DOHH2 (cell line): Measurements from ENCODE around the gene ST14.

Experiments
- H3F3A ChIP-seq: fragments of 200-600 bp; sonication (generic), shearing (Covaris generic); 2 replicates; pipeline ENCODE4 v1.6.0; 2016; ENCODE audit warnings: antibody characterized with exemption, mild to moderate bottlenecking; ENCODE audit not compliant: control insufficient read depth, insufficient read depth
- H3K27ac ChIP-seq: fragments of 200-600 bp; sonication (generic); 2 replicates; pipeline ENCODE4 v1.5.1; 2014; ENCODE audit warnings: low read depth, mild to moderate bottlenecking, low read length, moderate library complexity
- H3K27me3 ChIP-seq: fragments of 200-600 bp; sonication (generic); 2 replicates; pipeline ENCODE4 v1.6.1; 2014; ENCODE audit warnings: mild to moderate bottlenecking, low read length, mixed read lengths; ENCODE audit not compliant: control insufficient read depth
- H3K36me3 ChIP-seq: fragments of 200-600 bp; sonication (generic); 2 replicates; pipeline ENCODE4 v1.6.1; 2014; ENCODE audit warnings: mild to moderate bottlenecking, low read length, moderate library complexity, mixed read lengths; ENCODE audit not compliant: control insufficient read depth
- H3K4me1 ChIP-seq: fragments of 200-600 bp; sonication (generic); 2 replicates; pipeline ENCODE4 v1.6.1; 2014; ENCODE audit warnings: mild to moderate bottlenecking, low read length, mixed read lengths; ENCODE audit not compliant: control insufficient read depth
- H3K4me2 ChIP-seq: fragments of 200-600 bp; sonication (generic); 2 replicates; pipeline ENCODE4 v1.6.0; 2014; ENCODE audit warnings: mild to moderate bottlenecking, low read length, moderate library complexity
- H3K4me3 ChIP-seq: fragments of 200-600 bp; sonication (generic); 2 replicates; pipeline ENCODE4 v1.5.1; 2014; ENCODE audit warnings: mild to moderate bottlenecking, low read length, mixed read lengths
- H3K79me2 ChIP-seq: fragments of 200-600 bp; sonication (generic); 2 replicates; pipeline ENCODE4 v1.6.1; 2014; ENCODE audit warnings: mild to moderate bottlenecking, low read length, mixed read lengths; ENCODE audit not compliant: control insufficient read depth
- H3K9me2 ChIP-seq: fragments of 200-600 bp; sonication (generic); replicated peaks from 2 replicates; pipeline ENCODE4 v1.6.1; 2014; ENCODE audit warnings: mild to moderate bottlenecking, low read length, mixed read lengths; ENCODE audit not compliant: control insufficient read depth
- H3K9me3 ChIP-seq: fragments of 200-600 bp; sonication (generic); 2 replicates; pipeline ENCODE4 v1.6.1; 2014; ENCODE audit warnings: antibody characterized with exemption, low read length, mixed read lengths; ENCODE audit not compliant: control insufficient read depth, insufficient read depth
- H4K20me1 ChIP-seq: fragments of 200-600 bp; sonication (generic); 2 replicates; pipeline ENCODE4 v1.6.0; 2014; ENCODE audit warnings: low read depth, mild to moderate bottlenecking, antibody characterized with exemption, low read length, moderate library complexity; ENCODE audit not compliant: control insufficient read depth, insufficient read depth
- EZH2phosphoT487 ChIP-seq: fragments of 200-600 bp; sonication (generic); IDR thresholded peaks from 2 replicates; pipeline ENCODE4 v1.6.1; 2017; ENCODE audit warnings: borderline replicate concordance, mild to moderate bottlenecking, antibody characterized with exemption, low read length, moderate library complexity, mixed read lengths
- TF ChIP-seq, protein P1 (sequence below): fragments of 200-600 bp; sonication (generic); IDR thresholded peaks from one replicate; pipeline ENCODE4 v1.5.1; 2014; ENCODE audit warnings: antibody characterized with exemption, mild to moderate bottlenecking, low read depth, low read length; ENCODE audit not compliant: poor library complexity, severe bottlenecking

The ST14 gene

DNA sequence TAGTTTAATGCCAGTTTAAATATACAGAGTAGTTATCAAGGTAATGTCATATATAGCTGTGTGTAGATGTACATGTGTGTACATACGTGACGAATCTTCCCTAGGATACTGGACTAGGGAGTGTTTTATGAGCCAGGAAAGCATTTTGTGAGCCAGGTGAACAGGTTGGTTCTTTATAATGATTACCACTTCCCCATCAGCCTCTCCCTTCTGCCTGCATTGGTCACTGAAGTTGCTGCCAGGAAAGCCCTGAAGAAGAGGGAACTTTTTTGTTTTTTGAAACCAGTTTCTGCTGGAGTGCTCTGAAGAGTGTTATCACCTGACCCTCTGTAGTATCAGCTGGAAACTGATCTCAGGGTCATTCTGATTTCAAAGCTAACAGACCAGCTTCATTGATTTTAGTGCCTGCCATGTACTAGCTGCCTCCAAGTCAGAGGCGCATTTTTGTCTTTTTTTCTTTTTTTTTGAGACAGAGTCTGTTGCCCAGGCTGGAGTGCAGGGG lies 14.2 kb upstream of the ST14 start:
- Histone ChIP-seq H3K4me2 (no peak overlapping the region), H3K27me3 (no peaks in the 10 kb centered on the region), H3K4me3 (no peak overlapping the region), H3K27ac (no peak overlapping the region), H3K79me2 (no peaks in the 10 kb centered on the region), H4K20me1 (no peaks in the 10 kb centered on the region), H3K4me1 (peaks cover 14% of the 10 kb centered on the region), H3K36me3 (peaks cover 64% of the 10 kb centered on the region), H3K9me3 (no peaks in the 10 kb centered on the region), H3K9me2 (no peaks in the 10 kb centered on the region), H3F3A (0 out of 2 replicates have a peak, but pooled peaks cover 5% of the 10 kb centered on the region)
- TF ChIP-seq, protein P1, sequence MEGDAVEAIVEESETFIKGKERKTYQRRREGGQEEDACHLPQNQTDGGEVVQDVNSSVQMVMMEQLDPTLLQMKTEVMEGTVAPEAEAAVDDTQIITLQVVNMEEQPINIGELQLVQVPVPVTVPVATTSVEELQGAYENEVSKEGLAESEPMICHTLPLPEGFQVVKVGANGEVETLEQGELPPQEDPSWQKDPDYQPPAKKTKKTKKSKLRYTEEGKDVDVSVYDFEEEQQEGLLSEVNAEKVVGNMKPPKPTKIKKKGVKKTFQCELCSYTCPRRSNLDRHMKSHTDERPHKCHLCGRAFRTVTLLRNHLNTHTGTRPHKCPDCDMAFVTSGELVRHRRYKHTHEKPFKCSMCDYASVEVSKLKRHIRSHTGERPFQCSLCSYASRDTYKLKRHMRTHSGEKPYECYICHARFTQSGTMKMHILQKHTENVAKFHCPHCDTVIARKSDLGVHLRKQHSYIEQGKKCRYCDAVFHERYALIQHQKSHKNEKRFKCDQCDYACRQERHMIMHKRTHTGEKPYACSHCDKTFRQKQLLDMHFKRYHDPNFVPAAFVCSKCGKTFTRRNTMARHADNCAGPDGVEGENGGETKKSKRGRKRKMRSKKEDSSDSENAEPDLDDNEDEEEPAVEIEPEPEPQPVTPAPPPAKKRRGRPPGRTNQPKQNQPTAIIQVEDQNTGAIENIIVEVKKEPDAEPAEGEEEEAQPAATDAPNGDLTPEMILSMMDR: no peak
- no peak for TF ChIP-seq EZH2phosphoT487

DNA sequence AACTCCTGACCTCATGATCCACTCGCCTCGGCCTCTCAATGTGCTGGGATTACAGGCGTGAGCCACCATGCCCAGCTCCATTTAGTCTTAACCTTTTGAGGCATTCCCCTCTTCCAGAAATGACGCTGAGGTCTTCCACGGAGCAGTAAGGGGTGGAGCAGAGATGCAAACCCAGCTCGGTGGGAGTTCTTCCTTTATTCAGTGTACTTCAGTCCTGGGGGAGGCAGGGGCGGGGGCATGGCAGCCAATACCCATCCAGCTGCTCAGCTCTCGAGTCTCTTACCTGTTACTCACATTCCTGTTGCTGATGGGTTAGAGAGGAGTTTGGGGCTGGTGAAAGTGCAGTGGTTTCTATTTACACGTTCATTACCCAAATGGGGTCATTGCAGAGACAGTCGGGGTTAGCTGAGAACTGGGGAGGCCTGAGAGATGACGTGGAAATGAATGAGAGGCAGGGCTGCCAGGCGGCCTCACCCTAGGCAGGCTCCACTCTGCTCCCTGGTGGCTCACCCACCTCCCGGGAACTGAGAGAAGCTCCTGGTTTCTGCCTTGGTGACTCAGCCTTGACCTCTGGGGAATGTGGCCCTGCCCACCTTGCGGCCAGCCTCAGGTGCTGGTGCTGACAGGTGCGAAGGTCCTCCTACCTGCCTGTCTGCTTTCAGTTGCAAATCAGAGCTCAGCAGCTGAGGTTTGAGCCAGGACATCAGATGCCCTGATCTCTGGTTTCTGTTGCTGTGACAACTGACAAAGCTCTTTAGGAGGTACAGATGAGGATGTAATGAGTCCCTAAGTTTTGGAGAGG lies 13.4 kb upstream of the ST14 start:
- Histone ChIP-seq H4K20me1 (no peaks in the 10 kb centered on the region), H3K27ac (no peak overlapping the region), H3K79me2 (no peaks in the 10 kb centered on the region), H3K36me3 (peaks cover 59% of the 10 kb centered on the region), H3K9me2 (no peaks in the 10 kb centered on the region), H3K27me3 (no peaks in the 10 kb centered on the region), H3K4me1 (peaks cover 22% of the 10 kb centered on the region), H3K4me3 (no peak overlapping the region), H3K9me3 (no peaks in the 10 kb centered on the region), H3F3A (peaks cover 11% of the 10 kb centered on the region), H3K4me2 (no peak overlapping the region)
- TF ChIP-seq, protein P1: no peak
- no peak for TF ChIP-seq EZH2phosphoT487

DNA sequence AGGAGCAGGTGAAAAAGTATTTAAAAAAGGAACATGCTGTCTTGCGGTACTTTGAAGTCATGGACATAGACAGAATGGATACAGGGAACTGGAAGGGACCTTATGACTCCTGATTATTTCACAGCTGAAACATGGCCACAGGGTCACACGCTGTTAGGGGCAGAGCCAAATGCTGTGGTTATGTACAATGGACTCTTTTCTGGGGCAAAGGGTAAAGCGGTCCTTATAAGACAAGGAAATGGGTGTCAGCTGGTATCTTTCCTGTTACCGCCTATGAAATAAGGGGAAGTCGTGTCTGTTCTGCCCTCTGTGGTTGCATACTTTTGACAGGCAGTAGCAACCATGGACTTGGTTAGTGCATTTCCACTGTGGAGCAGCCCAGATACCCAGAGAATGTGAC lies 12.8 kb upstream of the ST14 start:
- Histone ChIP-seq H3K4me2 (no peak overlapping the region), H3K36me3 (peaks cover 53% of the 10 kb centered on the region), H3K9me2 (no peaks in the 10 kb centered on the region), H3K4me1 (peaks cover 28% of the 10 kb centered on the region), H3K4me3 (no peak overlapping the region), H4K20me1 (no peaks in the 10 kb centered on the region), H3K79me2 (no peaks in the 10 kb centered on the region), H3K27ac (no peak overlapping the region), H3K27me3 (no peaks in the 10 kb centered on the region), H3F3A (peaks cover 17% of the 10 kb centered on the region), H3K9me3 (no peaks in the 10 kb centered on the region)
- TF ChIP-seq EZH2phosphoT487: no peak
- TF ChIP-seq, protein P1: no peak
